GM19468 (cell line): ENCODE measurements around the gene CCT6A.
"Not testable (repeated sequence)": the region's sequence is repeated elsewhere in the genome, so short reads cannot be mapped to it uniquely, and the experiment has no call there.

Source experiments
- ATAC-seq: cut with Tn5 transposase; IDR thresholded peaks from one replicate; pipeline ENCODE4 v1.9.1; 2021; ENCODE audit warnings: mild to moderate bottlenecking, moderate library complexity, moderate number of reproducible peaks; ENCODE audit not compliant: unreplicated experiment; ENCODE audit errors: extremely low read depth

The CCT6A gene

GRCh38 chr7:56048763-56049162, 2.8 kb upstream of the CCT6A start:
- ATAC-seq: not testable (repeated sequence)

- ATAC-seq: no peak
Observed at GRCh38 chr7:56051053-56051338, 569 bp upstream of the CCT6A start.

- ATAC-seq: no peak
Observed at GRCh38 chr7:56053379-56053778, 1.8 kb downstream of the CCT6A start.

- ATAC-seq: no peak
Observed at GRCh38 chr7:56053993-56054392, 2.4 kb downstream of the CCT6A start.

- no peak for ATAC-seq
Observed at GRCh38 chr7:56062382-56062781, 10.8 kb downstream of the CCT6A start.

GRCh38 chr7:56063500-56063881, 11.9 kb downstream of the CCT6A start:
- no peak for ATAC-seq

- peak; percentile 80 for ATAC-seq
Observed at GRCh38 chr7:56063882-56064625, 12.5 kb downstream of the CCT6A start, which contains the start of gene SUMF2. Gene SUMF2, plus strand, starts transcription at chr7:56064286. Its CDS starts 26 bp downstream, at chr7:56064312.

GRCh38 chr7:56066376-56066775, 14.8 kb downstream of the CCT6A start:
- not testable (repeated sequence) for ATAC-seq

GRCh38 chr7:56074371-56074791, 22.8 kb downstream of the CCT6A start:
- peak; percentile 84 for ATAC-seq

GRCh38 chr7:56077681-56078080, 26.1 kb downstream of the CCT6A start:
- ATAC-seq: no peak

- no peak for ATAC-seq
Observed at GRCh38 chr7:56078196-56078595, 26.6 kb downstream of the CCT6A start.

- ATAC-seq: no peak
Observed at GRCh38 chr7:56079450-56080185, 28.1 kb downstream of the CCT6A start.

GRCh38 chr7:56080726-56081435, 29.3 kb downstream of the CCT6A start:
- not testable (repeated sequence) for ATAC-seq

- ATAC-seq: no peak
Observed at GRCh38 chr7:56081626-56082340, 30.2 kb downstream of the CCT6A start.

GRCh38 chr7:56083150-56083785, 31.7 kb downstream of the CCT6A start:
- ATAC-seq: no peak

GRCh38 chr7:56086761-56087160, 35.2 kb downstream of the CCT6A start:
- ATAC-seq: no peak

GRCh38 chr7:56087445-56087844, 35.9 kb downstream of the CCT6A start:
- ATAC-seq: no peak

- no peak for ATAC-seq
Observed at GRCh38 chr7:56091591-56091990, 40.0 kb downstream of the CCT6A start.

- ATAC-seq: not testable (repeated sequence)
Observed at GRCh38 chr7:56092388-56092787, 40.8 kb downstream of the CCT6A start.
